Esophagus (tissue), 2 donors: Measurements from ENCODE around the gene ZCCHC24. TPM values are rescaled to one million over a fixed set of nuclear protein-coding genes. Genes with fewer than 3 reads are reported as not detected.

Source experiments
- H3K27ac ChIP-seq, 2 donors: one replicate each; pipeline ENCODE4 v1.5.1; 2013; ENCODE audit warnings: low read depth in 2 of 2, mild to moderate bottlenecking in 2 of 2, inconsistent platforms in 1 of 2, low read length in 1 of 2, moderate library complexity in 1 of 2
- H3K27me3 ChIP-seq, 2 donors: one replicate each; pipeline ENCODE4 v1.6.1; 2013; ENCODE audit warnings: low read length in 2 of 2, control low read depth in 1 of 2, mild to moderate bottlenecking in 1 of 2; ENCODE audit not compliant: insufficient read depth in 2 of 2, control insufficient read depth in 1 of 2
- H3K36me3 ChIP-seq, 2 donors: one replicate each; pipeline ENCODE4 v1.6.1; 2013; ENCODE audit warnings: low read length in 1 of 2; ENCODE audit not compliant: control insufficient read depth in 2 of 2, insufficient read depth in 2 of 2
- H3K4me1 ChIP-seq, 2 donors: one replicate each; pipeline ENCODE4 v1.6.1; 2013; ENCODE audit warnings: low read length in 1 of 2; ENCODE audit not compliant: control insufficient read depth in 2 of 2, insufficient read depth in 2 of 2
- H3K4me3 ChIP-seq, 2 donors: one replicate each; pipeline ENCODE4 v1.5.1; 2013; ENCODE audit warnings: low read length in 2 of 2, mild to moderate bottlenecking in 2 of 2, low read depth in 1 of 2, moderate library complexity in 1 of 2
- H3K9me3 ChIP-seq, 2 donors: one replicate each; pipeline ENCODE4 v1.6.1; 2013; ENCODE audit warnings: mild to moderate bottlenecking in 2 of 2, low read depth in 1 of 2, low read length in 1 of 2, moderate library complexity in 1 of 2; ENCODE audit not compliant: control insufficient read depth in 2 of 2, insufficient read depth in 1 of 2
- WGBS, 2 donors: extraction: QIAGEN DNeasy Blood & Tissue Kit; methylation state at CpG; one replicate each; pipeline ENCODE4 v1.1.7; 2013; 5-methylcytosine and 5-hydroxymethylcytosine counted together
- polyA plus RNA-seq, 2 donors: library from polyadenylated mRNA; stranded (reverse); fragments of 200-250 nt; gene quantifications; one replicate each; pipeline ENCODE4 v1.2.3, GENCODE V29; 2013
- donor health status: healthy with polysubstance abuse.
- donor health status: Bipolar disorder and iron deficiency.

Gene ZCCHC24
- polyA plus RNA-seq, 2 donors, result 3.3 to 6.5 TPM

DNA sequence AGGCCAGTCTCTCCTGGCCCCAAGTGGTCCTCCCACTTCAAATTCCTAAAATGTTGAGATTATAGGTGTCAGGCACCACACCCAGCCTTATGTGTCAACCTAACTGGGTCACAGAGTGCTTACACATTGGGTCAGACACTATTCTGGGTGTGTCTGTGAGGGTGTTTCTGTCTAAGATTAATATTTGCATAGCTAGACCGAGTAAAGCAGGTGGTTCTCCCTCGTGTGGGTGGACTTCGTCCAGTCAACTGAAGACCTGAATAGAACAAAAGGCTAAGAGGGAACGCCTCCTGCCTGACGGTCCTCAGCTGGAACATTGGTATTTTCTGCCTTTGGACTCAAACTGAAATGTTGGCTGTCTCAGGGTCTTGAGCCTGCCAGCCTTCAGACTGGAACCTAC lies 86.6 kb downstream of the ZCCHC24 start:
- WGBS, 2 donors, result 60 to 66% methylated on average over 5 of the region's 5 CpGs

DNA sequence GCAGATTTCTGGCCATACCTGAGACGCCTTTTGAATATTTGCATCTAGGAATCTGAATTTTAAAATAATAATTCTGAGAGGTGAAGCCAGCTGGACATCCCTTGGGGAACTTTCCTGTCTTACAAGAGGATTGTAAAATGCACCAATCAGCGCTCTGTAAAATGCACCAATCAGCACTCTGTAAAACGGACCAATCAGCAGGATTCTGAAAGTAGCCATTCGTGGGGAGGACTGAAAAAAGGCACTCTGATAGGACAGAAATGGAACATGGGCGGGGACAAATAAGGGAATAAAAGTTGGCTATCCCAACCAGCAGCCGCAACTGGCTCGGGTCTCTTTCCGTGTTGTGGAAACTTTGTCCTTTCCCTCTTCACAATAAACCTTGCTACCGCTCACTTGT lies 88.2 kb downstream of the ZCCHC24 start:
- WGBS, 2 donors, result 96% methylated on average over 9 of the region's 9 CpGs

More for the DNA sequence above, 86.6 kb downstream of the ZCCHC24 start:
- Histone ChIP-seq H3K9me3 (no peaks in the 10 kb centered on the region), H3K4me3 (no peak overlapping the region), H3K27ac (no peak overlapping the region), H3K4me1 (peaks cover 2 to 4% of the 10 kb centered on the region in 2 donors), H3K27me3 (no peaks in the 10 kb centered on the region), H3K36me3 (peaks cover 0 to 8% of the 10 kb centered on the region in 2 donors)

GRCh38 chr10:79356104-79356503 lies 89.3 kb downstream of the ZCCHC24 start:
- Histone ChIP-seq H3K4me3 (no peak overlapping the region), H3K36me3 (peaks cover 6 to 32% of the 10 kb centered on the region in 2 donors), H3K4me1 (peaks cover 2 to 4% of the 10 kb centered on the region in 2 donors), H3K27me3 (no peaks in the 10 kb centered on the region), H3K27ac (peak overlapping the region in 1 of 2 donors; percentile 33), H3K9me3 (no peaks in the 10 kb centered on the region)
- WGBS, 2 donors, result 82 to 87% methylated on average over 5 of the region's 5 CpGs

More for the DNA sequence above, 88.2 kb downstream of the ZCCHC24 start:
- Histone ChIP-seq H3K27me3 (no peaks in the 10 kb centered on the region), H3K4me3 (no peak overlapping the region), H3K9me3 (no peaks in the 10 kb centered on the region), H3K36me3 (peaks cover 6 to 23% of the 10 kb centered on the region in 2 donors), H3K27ac (no peak overlapping the region), H3K4me1 (peaks cover 2 to 4% of the 10 kb centered on the region in 2 donors)

DNA sequence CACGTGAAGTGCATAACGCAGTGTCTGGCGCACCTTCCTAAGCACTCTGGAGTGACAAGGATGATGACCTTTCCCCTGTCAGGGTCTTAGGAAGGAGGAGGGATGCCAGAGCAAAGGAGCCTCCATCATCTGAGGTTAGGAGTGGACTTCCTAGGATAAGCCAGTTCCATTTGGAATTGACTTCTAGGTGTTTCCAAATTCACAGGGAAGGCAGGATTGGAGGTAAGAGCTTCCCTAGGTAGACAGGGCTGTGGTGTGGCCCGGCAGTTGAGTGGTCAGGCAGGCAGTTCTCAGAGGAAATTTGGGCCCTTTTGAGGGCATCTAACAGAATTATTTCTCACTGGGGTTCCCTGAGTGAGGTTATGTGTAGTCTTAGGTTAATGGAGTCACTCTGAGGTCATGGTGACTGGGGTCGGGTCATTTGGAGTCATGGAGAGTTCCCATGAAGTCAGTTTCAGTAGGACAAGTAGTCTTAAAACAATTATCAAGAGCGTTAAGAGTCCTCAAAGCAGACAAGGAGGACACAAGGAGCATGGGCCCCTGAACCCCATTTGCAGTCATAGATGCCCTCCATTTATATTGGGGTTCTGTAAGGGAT lies 89.9 kb downstream of the ZCCHC24 start:
- Histone ChIP-seq H3K36me3 (peaks cover 11 to 37% of the 10 kb centered on the region in 2 donors), H3K4me1 (peaks cover 4 to 6% of the 10 kb centered on the region in 2 donors), H3K27me3 (no peaks in the 10 kb centered on the region), H3K4me3 (no peak overlapping the region), H3K9me3 (no peaks in the 10 kb centered on the region), H3K27ac (no peak overlapping the region)
- 86 to 90% methylated on average over 6 of the region's 6 CpGs for WGBS, 2 donors

- Histone ChIP-seq H3K9me3 (no peaks in the 10 kb centered on the region), H3K36me3 (peaks cover 12 to 46% of the 10 kb centered on the region in 2 donors), H3K27ac (no peak overlapping the region), H3K4me1 (peaks cover 6 to 12% of the 10 kb centered on the region in 2 donors), H3K27me3 (no peaks in the 10 kb centered on the region), H3K4me3 (no peak overlapping the region)
- WGBS, 2 donors, result 89 to 90% methylated on average over 6 of the region's 6 CpGs
These were observed 90.8 kb downstream of the ZCCHC24 start for GRCh38 chr10:79354615-79355014.

DNA sequence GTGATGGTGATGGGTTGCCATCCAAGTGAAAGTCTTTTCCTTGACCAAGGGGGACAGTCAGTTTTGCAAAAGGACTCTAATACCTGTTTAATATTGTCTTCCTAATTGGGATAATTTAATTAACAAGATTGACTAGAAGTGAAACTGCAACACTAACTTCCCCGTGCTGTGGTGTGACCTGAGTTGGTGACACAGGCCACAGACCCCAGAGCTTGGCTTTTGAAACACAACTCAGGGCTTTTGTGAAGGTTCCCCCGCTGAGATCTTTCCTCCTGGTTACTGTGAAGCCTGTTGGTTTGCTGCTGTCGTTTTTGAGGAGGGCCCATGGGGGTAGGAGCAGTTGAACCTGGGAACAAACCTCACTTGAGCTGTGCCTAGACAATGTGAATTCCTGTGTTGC lies 91.3 kb downstream of the ZCCHC24 start:
- WGBS, 2 donors, result 58 to 63% methylated on average over 3 of the region's 3 CpGs
- Histone ChIP-seq H3K4me1 (peaks cover 8 to 17% of the 10 kb centered on the region in 2 donors), H3K27ac (no peak overlapping the region), H3K36me3 (peaks cover 12 to 51% of the 10 kb centered on the region in 2 donors), H3K27me3 (no peaks in the 10 kb centered on the region), H3K9me3 (no peaks in the 10 kb centered on the region), H3K4me3 (no peak overlapping the region)

- no peak overlapping the region for H3K4me3 ChIP-seq
- H3K36me3 ChIP-seq, result peaks cover 12 to 54% of the 10 kb centered on the region in 2 donors
- peaks cover 12 to 21% of the 10 kb centered on the region in 2 donors for H3K4me1 ChIP-seq
- no peaks in the 10 kb centered on the region for H3K27me3 ChIP-seq
- WGBS, 2 donors, result 92 to 94% methylated on average over 11 of the region's 11 CpGs
- H3K27ac ChIP-seq, result no peak overlapping the region
- H3K9me3 ChIP-seq, result no peaks in the 10 kb centered on the region
These were observed 91.7 kb downstream of the ZCCHC24 start for GRCh38 chr10:79353726-79354125.

DNA sequence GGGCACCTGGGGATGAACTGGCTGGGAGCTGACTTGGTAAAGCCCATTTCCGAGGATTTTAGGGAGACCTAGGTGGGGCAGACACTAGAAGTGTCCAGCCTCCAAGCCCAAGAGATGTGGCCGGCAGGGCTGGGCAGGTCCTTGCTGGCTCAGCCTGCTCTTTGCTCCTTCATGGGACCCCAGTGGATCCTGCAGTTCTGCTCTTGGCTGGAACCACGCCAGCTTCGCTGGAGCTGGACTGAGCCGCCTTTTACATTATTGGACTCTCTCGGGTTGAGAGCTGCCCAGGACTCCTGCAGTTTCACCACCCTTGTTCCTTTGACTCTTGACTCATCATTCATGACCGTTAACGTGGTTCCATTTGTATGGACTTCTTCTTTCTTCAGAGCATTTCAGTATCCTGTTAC lies 92.4 kb downstream of the ZCCHC24 start:
- no peaks in the 10 kb centered on the region for H3K9me3 ChIP-seq
- no peak overlapping the region for H3K4me3 ChIP-seq
- no peak overlapping the region for H3K27ac ChIP-seq
- H3K36me3 ChIP-seq, result peaks cover 12 to 54% of the 10 kb centered on the region in 2 donors
- WGBS, 2 donors, result 88 to 92% methylated on average over 8 of the region's 8 CpGs
- no peaks in the 10 kb centered on the region for H3K27me3 ChIP-seq
- H3K4me1 ChIP-seq, result peaks cover 12 to 24% of the 10 kb centered on the region in 2 donors

- Histone ChIP-seq H3K27me3 (no peaks in the 10 kb centered on the region), H3K36me3 (peaks cover 12 to 54% of the 10 kb centered on the region in 2 donors), H3K4me1 (peaks cover 12 to 27% of the 10 kb centered on the region in 2 donors), H3K27ac (no peak overlapping the region), H3K9me3 (no peaks in the 10 kb centered on the region), H3K4me3 (no peak overlapping the region)
- 94 to 96% methylated on average over 11 of the region's 11 CpGs for WGBS, 2 donors
These were observed 93.2 kb downstream of the ZCCHC24 start for GRCh38 chr10:79352035-79352877.
